GM18517 (cell line): ENCODE data around the gene GAPDHS.

ENCODE experiments used
- ATAC-seq: cut with Tn5 transposase; IDR thresholded peaks from one replicate; pipeline ENCODE4 v1.9.1; 2021; ENCODE audit warnings: mild to moderate bottlenecking, moderate library complexity; ENCODE audit not compliant: unreplicated experiment

GAPDHS gene

GRCh38 chr19:35534803-35535480, 1.7 kb downstream of the GAPDHS start:
- no peak for ATAC-seq

- ATAC-seq = no peak
These were observed 6.1 kb downstream of the GAPDHS start for GRCh38 chr19:35539314-35539713.

GRCh38 chr19:35539850-35540249, 6.6 kb downstream of the GAPDHS start:
- no peak for ATAC-seq

GRCh38 chr19:35540356-35540927, 7.2 kb downstream of the GAPDHS start:
- ATAC-seq = no peak

GRCh38 chr19:35542209-35542608, 9.0 kb downstream of the GAPDHS start:
- ATAC-seq = no peak

- no peak for ATAC-seq
These were observed 10.2 kb downstream of the GAPDHS start for GRCh38 chr19:35543280-35544109.

- no peak for ATAC-seq
These were observed 11.0 kb downstream of the GAPDHS start for GRCh38 chr19:35544110-35544802.

GRCh38 chr19:35545001-35545854, 12.0 kb downstream of the GAPDHS start, which contains the start of gene TMEM147:
Gene TMEM147, plus strand, starts transcription at chr19:35545626. Its CDS starts 114 bp downstream, at chr19:35545740.
- ATAC-seq = peak; percentile 71

- peak; percentile 47 for ATAC-seq
These were observed 12.7 kb downstream of the GAPDHS start for GRCh38 chr19:35545855-35546381.

GRCh38 chr19:35546532-35546931, 13.3 kb downstream of the GAPDHS start:
- ATAC-seq = no peak

GRCh38 chr19:35549174-35549788, 16.0 kb downstream of the GAPDHS start:
- ATAC-seq = no peak

- ATAC-seq = no peak
These were observed 16.7 kb downstream of the GAPDHS start for GRCh38 chr19:35549879-35550523.

GRCh38 chr19:35551091-35551810, 18.0 kb downstream of the GAPDHS start:
- no peak for ATAC-seq

GRCh38 chr19:35552534-35553384, 19.5 kb downstream of the GAPDHS start:
- ATAC-seq = no peak

- no peak for ATAC-seq
These were observed 20.2 kb downstream of the GAPDHS start for GRCh38 chr19:35553385-35554000.

GRCh38 chr19:35554076-35554475, 20.8 kb downstream of the GAPDHS start:
- no peak for ATAC-seq
